GM21576 (cell line): Measurements from ENCODE around the gene CCDC88C.

Experiments used
- ATAC-seq: cut with Tn5 transposase; IDR thresholded peaks from one replicate; pipeline ENCODE4 v1.9.1; 2021; ENCODE audit warnings: mild to moderate bottlenecking, moderate library complexity; ENCODE audit not compliant: unreplicated experiment

Gene CCDC88C

DNA sequence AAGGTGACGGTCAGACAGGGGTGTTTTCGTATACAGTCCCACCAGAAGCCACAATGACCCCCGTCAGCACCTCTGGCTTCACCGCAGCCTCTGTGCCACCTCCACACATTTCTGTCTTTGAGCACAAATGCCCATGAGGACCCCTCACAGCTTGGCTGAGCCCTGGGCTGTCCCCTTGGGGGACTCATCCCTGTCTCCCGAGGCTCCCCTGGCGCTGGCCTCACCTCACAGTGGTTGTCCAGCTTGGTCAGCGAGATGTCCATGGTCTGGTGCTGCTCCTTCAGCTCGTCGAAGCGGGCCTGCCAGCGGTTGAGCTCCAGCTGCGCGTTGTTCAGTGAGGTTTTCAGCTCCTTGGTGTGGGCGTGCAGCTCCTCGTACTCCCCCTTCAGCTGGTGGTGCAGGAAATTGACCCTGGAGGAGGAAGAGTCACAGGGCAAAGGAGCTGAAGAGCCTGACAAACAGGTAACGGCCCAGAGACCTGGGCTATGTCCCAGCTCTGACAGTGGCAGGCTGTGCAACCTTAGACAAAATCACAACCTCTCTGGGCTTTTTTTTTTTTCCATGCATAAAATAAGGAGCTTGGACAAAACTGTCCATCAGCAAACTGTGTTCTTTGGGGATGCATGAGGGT, 120.4 kb downstream of the CCDC88C start:
- no peak for ATAC-seq

- ATAC-seq, result no peak
These were observed 121.5 kb downstream of the CCDC88C start for GRCh38 chr14:91295851-91296796.

GRCh38 chr14:91295276-91295845, 122.3 kb downstream of the CCDC88C start:
- ATAC-seq, result no peak

- no peak for ATAC-seq
These were observed 123.5 kb downstream of the CCDC88C start for GRCh38 chr14:91294153-91294552.

- ATAC-seq, result no peak
These were observed 124.3 kb downstream of the CCDC88C start for GRCh38 chr14:91293281-91293680.

- no peak for ATAC-seq
These were observed 125.1 kb downstream of the CCDC88C start for GRCh38 chr14:91292491-91292890.

- no peak for ATAC-seq
These were observed 125.7 kb downstream of the CCDC88C start for GRCh38 chr14:91291786-91292405.

DNA sequence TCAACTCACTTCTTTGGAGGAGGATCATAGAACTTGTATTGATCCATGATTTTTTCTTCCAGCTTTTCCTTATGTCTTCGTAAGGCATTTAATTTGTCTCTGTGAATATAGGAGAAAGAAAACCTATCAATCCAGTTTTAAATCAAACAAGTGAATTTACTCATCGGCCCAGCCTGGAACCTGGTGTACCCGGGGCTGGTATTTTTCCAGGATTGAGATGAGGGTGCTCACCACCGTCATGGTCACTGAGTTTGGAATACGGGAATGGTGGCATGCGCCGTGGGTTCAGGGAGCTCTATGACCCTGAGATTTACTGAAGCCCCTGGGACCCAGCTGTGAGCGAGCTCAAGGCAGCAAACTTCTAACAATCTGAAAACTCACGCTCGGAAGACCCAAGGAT, 126.6 kb downstream of the CCDC88C start:
- ATAC-seq, result no peak

- no peak for ATAC-seq
These were observed 128.2 kb downstream of the CCDC88C start for GRCh38 chr14:91289464-91289863.

GRCh38 chr14:91288876-91289275, 128.7 kb downstream of the CCDC88C start:
- ATAC-seq, result no peak

DNA sequence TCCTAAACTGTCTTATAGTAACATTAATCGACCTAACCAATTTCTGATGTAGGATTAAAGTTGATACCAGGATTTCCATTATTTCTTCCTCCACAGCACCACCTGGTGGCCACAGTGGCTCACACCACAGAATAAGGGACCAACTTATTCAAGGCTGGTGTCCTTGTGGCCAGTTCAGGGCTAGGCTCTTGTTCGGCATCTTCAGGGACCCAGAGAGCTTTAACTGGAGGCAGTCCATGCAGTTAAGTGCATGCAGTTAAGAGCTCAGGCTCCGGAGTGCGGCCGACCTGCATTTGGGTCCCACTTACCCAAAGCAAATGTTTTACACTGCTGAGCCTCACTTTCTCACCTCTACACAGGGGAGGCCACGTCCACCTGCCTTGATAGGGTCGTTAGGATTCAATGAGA, 131.1 kb downstream of the CCDC88C start:
- ATAC-seq, result no peak

- ATAC-seq, result no peak
These were observed 132.7 kb downstream of the CCDC88C start for GRCh38 chr14:91284791-91285548.

GRCh38 chr14:91284146-91284790, 133.4 kb downstream of the CCDC88C start:
- ATAC-seq, result no peak

GRCh38 chr14:91283666-91284065, 134.0 kb downstream of the CCDC88C start:
- ATAC-seq, result no peak

DNA sequence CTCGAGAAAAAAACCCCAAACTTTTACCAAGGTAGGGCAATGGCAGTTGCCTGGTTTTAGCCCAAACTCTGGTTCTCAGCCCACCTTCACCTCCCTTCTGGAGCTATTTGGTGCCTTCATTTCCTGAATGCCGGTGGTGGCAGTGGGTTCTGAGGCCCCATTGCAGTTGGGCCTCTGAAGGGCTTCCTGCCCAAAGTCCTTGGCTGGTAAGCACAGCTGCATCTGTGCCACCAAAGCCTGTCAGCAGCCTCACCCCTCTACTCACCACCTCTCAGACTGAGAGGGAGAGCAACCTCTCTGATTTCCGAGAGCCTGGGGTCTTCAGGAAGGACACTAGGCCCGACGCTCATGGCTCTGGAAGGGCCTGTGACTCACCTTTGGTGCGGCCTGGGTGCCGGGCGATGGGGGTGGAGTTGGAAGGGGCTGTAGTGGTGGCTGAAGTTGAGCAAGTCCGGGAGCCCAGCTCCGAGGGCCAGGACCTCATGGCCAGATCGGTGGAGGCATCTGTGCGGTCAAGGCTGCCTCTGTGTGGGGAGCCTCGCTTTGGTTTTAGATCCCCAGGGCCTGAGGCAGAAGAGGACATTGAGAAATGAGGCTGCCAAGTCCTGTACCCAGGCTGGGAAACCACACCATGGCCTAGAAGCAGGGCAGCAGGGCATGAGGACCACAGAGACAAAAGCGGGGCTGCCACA, 134.5 kb downstream of the CCDC88C start:
- ATAC-seq, result no peak

DNA sequence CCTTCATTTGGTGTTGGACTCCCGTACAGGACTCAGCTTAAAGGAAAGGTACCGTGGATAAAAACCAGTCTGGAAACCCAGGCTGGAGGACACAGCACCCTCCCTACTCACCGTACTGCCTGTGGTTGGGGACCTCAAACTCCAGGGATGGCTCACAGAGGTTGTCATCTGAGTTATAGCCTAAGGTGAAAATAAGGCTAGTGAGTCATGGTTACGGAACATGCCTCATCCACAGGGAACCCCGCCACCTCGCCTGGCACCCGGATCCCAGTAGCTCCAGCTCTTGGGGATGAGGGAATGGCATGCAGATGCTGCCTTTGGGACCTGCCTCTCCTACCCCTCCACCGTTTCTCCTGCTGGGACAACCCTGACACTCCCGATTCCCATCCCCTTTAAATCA, 136.3 kb downstream of the CCDC88C start:
- no peak for ATAC-seq

DNA sequence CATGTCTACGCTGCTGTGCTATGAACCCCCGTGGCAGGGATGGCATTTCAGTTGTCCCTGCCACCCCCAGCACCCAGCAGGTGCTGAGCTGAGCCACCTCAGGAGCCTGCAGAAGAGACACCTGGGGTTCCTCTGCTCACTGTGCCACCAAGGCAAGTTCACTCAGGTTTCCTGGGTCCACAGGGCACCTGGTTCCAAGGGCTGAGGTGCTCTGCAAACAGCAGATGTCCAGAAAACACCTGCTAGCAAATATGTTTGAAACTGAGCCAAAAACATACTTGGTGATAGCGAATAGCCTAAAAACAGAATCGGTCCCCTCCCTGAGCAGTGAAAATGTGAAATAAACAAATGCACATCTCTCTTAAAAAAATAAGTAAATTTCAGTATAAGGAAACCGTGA, 137.5 kb downstream of the CCDC88C start:
- ATAC-seq, result no peak

GRCh38 chr14:91279354-91279753, 138.3 kb downstream of the CCDC88C start:
- ATAC-seq, result no peak

- no peak for ATAC-seq
These were observed 139.3 kb downstream of the CCDC88C start for GRCh38 chr14:91278383-91278715.
